Stimulated activated CD4-positive, alpha-beta T cell treated with anti-CD3 and anti-CD28 coated beads, Interleukin-4, amount 100 ng/mL, for 4 hours (primary cell): ENCODE data around the gene ENDOG.

Experiments
- DNase-seq, 2 experiments: peaks; one replicate each; pipeline ENCODE4 v3.0.0-alpha.2; 2020

ENDOG gene

DNA sequence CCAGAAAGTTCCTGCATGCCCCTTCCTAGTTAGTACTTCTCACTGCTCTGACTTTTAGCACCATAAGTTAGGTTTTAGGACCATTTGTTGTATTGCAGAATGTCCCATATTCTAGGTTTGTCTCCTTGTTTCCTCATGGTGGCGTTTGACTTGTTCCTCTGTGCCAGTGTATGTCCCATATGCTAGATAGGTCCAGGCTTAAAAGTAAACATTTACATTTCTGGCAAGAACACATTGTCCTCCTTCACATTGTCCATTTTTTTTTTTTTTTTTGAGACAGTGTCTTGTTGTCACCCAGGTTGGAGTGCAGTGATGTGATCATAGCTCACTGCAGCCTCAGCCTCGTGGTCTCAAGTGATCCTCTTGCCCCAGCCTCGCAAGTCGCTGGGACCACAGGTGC, 15.8 kb upstream of the ENDOG start:
- DNase-seq: no peak

DNA sequence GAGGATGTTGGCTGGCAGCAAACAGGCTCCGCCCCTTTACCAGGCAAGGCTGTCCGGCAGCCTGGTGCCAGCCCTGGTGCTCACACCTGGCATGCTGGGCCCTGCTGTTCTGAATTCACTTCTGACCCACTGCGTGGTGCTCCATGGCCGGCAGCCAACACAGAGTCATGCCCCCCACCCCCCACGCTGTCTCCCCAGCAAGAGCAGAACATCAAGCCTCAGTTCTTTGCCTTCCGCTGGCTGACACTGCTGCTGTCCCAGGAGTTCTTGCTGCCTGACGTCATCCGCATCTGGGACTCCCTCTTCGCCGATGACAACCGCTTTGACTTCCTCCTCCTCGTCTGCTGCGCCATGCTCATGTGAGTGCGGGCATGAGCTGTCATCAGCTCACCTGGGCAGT, 12.6 kb upstream of the ENDOG start:
- DNase-seq: no peak

DNA sequence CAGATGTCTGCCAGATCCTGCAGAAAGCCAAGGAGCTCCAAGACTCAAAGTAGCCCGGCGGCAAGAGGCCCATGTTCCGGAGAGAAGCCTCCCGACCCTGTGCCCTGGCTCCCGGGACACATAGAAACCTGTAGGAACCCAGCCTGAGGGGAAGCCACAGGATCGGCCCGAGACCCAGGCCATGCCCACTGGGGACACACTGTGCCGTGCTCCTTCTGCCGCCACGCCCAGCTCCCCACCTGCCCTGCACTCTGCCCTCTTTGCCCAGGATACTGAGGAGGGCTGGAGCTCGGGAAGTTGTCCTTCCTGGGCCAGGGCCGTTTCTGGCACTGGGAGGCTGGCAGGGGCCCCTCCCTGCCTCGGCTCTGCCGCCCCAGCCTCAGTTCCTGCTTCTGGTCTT, 10.5 kb upstream of the ENDOG start:
- no peak for DNase-seq

DNA sequence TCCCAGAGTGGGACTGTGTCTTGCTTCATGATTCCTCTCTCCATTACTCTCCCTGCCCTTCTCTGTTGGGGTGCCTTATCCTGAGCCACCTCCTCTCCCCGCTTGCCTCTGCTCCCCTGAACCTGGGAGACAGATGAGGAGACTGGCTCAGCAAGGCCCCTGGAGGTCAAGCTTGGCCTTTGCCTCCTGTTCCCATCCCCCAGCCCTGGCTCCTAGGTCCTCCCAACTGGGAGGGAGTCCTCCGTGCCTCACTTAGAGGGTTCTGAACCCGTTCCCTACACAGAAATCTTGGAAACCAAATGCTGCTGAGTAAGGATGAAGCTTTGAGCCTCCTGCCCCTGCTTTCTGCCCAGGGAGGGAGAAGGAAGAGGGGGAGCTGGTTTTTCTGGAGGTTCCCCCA, 9.8 kb upstream of the ENDOG start:
- no peak for DNase-seq

DNA sequence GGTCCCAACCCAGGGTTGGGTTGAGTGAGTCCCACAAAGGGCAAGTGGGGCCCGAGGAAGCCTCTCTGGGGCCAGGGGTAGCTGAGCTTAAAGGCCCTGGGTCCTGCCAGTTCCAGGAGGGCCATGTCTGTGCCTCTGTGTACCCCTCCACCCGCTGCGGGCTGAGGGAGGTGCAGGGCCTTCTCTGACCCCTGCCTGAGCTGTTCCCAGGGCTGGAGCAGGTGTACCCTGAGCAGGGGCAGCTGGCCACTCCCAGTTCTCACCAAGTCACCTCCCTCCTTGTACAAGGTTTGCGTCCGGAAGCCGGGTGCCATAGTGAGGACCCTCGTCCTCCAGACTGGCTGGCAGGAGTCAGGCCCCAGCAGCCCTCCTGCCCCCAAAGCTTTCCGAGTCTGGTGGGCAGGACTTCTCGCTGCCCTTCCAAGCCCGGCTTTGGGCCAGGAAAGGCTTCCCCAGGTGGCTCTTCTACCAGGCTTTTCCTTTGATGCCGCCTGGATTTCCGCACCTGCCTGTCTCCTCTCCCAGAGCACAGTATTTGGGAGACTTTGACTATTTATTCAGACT, 9.2 kb upstream of the ENDOG start:
- DNase-seq: no peak

DNA sequence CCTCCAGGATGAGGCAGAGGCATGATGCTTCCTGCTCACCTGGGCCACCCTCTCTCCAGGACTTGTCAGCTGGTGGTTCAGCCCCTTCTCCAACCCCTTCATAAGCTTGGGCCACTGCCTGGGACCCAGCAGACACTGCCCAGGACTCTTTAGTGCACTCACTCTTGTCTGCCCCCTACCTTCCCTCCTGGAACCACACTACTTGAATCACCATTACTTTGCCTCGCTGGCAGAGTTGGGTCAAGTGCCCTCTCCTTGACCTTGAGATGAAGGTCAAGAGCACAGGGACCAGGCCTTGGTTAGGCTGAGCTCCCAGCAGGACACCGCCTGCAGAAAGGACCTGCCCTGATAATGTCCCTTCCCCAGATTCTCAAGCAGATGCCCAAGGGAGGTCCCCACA, 8.5 kb upstream of the ENDOG start:
- no peak for DNase-seq

DNA sequence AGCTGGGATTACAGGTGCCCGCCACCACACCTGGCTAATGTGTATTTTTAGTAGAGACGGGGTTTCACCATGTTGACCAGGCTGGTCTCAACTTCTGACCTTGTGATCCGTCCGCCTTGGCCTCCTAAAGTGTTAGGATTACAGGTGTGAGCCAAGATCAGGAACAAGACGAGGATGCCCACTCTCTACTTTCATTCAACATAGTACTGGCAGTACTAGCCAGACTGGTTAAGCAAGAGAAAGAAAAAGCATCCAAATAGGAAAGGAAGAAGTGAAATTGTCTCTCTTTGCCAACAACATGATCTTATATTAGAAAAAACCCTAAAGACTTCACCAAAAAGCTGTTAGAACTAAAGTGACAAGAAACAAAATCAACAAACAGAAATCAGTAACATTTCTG, 7.4 kb upstream of the ENDOG start:
- no peak for DNase-seq

DNA sequence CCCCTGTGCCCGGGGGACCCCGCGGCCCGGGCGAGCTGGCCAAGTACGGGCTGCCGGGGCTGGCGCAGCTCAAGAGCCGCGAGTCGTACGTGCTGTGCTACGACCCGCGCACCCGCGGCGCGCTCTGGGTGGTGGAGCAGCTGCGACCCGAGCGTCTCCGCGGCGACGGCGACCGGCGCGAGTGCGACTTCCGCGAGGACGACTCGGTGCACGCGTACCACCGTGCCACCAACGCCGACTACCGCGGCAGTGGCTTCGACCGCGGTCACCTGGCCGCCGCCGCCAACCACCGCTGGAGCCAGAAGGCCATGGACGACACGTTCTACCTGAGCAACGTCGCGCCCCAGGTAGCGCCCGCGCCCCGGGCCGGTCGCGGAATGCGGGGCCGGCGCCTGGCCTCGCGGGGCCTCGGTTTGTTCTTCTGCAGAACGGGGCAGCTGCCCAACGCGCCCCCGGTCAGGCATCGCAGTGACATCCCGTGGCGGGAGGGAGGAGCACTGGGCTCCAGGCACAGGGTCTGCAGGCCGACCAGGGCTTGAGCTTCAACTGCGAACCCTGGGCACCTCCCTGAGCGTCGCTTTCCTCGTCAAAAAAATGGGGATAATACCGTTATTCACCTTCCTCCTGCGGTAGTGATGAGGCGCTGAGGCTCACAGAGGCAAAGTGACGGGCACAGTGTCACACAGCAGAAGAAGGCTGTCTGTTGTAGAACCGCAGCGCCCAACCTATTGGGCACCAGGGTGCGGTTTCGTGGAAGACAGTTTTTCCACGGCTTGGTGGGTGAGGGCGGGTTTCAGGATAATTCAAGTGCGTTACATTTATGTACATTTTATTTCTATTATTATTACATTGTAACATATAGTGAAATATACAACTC, 777 bp downstream of the ENDOG start:
- DNase-seq: peak; percentile 30 to 44

DNA sequence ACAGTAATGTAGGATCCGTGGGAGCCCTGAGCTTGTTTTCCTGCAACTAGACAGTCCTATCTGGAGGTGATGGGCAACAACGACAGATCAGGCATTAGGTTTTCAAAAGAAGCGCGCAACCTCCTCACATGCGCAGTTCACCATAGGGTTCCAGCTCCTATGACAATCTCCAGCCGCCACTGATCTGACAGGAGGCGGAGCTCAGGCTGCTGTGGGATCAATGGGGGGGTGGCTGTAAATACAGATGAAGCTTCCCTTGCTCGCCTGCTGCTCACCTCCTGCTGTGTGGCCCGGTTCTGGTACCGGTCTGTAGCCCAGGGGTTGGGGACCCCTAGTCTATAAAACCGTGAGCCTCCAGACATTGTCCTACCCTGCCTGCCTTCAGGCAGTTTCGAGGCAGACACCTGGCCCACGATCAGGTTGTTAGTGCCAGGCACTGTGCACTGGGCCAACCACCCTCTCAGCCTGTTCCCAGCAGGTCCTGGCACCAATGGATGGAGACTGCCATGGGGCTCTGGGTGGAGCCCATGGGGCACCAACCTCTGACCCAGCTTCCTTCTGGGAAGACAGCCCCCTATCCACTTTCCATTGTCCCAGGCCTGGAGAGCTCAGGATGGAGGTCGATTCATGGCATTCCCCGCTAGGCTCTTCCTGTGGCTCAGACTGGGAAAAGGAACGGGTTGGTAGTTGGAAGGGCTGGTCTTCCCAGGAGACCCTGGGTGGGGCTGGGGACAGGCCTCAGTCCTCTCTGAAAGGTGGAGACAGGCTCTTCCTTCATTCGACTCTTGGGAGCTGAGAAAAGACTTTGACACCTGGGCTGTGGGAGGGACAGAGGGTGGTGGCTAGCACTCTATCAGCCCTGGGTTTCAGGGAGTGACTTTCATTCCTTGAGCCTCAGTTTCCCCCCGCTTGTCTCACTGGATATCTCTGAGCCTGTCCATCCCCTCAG, 1.7 kb downstream of the ENDOG start:
- no peak for DNase-seq

DNA sequence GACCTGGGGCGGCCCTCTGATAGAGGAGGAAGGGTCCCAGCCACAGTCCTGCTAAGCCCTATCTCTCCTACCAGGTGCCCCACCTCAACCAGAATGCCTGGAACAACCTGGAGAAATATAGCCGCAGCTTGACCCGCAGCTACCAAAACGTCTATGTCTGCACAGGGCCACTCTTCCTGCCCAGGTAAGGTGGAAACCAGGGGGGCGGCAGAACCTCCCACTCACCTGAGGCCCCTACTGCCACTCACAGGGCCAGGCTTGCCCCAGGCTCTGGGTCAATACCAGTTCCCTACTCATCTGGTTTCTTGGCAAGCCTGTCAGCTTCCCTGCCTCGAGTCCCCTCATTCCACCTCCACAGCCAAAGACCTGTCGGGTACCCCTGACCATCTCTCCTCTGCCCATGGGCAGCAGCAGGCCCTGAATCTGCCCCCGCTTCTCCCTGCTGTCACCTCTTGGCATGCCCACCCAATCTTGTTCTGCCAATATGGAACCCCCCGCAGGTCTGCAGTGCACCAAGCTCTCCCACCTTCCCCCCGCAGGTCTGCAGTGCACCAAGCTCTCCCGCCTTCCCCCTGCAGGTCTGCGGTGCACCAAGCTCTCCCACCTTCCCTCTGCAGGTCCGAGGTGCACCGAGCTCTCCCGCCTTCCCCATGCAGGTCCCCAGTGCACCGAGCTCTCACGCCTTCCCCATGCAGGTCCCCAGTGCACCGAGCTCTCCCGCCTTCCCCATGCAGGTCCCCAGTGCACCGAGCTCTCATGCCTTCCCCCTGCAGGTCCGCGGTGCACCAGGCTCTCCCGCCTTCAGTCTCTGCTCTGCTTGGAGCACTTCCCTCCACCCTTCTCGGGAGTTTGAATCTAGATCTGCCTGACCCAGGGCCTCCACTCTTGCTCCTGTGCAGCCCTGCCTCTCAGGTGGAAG, 2.6 kb downstream of the ENDOG start:
- DNase-seq: no peak

DNA sequence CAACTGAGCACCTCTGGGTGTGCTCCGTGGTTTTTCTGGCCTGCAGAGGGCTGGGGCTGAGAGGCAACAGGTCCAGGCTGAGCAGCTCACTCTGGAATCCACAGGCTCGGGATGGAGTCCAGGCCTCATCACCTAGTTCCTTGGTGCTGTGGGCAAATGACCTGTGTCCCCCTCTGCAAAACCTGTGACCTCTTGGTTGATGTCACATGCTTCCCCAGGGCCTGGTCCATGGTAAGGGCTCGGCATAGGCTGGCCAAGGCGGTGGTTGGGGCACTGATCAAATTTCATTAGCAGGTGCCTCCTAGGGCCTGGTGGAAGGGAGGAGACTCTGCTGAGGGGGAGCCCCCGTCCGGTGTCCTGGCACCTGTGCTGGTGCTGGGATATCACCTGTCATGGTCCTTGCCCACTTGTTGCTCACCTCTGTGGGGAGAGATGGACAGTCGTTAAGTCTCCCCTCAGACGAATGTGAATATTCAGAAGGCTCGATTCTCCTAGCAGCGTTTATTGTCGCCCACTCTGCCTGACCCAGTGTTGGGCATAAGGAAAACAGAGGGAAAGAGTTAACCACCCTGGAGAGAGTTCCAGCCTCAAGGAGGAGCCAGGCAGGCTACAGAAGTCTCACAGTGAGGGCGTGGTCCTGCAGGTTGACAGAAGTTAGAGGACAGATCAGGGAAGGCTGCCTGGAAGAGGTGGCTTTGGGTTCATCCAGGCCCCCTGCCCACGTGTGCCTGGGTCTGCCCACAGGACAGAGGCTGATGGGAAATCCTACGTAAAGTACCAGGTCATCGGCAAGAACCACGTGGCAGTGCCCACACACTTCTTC, 3.5 kb downstream of the ENDOG start:
- no peak for DNase-seq

DNA sequence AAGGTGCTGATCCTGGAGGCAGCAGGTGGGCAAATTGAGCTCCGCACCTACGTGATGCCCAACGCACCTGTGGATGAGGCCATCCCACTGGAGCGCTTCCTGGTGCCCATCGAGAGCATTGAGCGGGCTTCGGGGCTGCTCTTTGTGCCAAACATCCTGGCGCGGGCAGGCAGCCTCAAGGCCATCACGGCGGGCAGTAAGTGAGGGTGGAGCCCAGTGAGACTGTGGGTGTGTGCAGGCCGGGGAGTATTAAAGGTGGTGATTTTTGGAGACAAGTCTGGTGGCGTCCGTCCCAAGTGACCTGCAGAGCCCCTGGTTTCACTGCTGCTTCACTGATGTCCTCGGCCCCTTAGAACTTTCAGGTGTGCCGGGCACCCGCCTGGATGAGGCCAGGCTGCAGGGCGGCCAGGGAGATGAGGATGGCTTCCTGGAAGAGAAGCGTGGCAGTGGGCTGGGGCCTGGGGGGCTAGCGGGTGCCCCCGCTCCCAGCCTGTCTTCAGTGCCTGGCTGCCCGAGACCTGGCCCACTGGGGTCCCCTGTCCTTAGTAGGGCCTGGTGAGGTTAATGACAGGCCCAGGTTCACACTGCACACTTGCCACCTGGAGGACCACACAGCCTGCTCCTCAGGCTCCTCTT, 4.2 kb downstream of the ENDOG start:
- DNase-seq: no peak

DNA sequence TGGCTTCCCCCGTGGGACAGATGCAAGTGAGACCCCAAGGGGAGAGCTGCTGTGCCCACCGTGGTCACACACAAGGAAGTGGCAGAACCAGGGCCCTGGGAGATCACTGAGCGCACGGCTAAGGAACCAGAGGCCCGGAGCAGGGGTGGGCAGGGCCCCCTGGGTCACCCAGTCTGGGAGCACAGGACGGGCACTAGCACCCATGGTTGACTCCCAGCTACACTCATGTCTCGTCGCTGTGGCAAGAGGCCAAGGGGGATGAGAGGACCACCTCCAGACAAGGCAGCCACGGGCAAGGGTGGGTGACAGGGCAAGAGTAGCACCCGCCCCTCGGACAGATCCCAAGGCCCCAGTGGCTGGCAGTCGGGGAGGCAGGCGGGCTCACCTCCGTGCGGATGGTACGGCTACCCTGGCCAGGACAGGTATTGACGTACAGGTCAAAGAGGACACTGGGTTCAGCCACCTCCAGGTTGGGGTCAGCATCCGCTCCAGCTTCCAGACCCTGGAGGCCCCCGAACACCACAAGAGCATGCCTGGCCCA, 5.1 kb downstream of the ENDOG start:
- DNase-seq: no peak

DNA sequence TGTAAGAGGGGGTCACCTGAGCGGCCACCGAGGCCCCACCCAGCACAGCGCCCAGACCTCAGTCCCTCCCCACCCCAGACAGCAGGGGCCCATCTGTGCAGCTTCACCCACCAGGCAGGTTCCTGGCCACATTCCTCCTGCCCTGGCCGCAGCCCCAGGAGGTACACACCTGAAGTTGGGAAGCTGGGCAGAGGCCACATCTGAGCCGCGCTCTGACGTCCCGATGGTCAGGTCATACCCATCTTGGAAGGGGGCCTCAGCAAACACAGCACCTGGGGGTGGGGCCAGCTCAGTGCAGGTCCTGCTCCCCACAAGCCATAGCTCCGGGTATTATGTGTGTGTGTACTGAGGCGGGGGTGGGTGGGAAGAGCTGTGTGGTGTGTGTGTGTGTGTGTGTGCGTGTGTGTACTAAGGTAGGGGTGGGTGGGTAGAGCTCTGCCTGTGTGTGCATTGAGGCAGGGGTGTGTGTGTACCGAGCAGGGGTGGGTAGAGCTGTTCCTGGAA, 5.7 kb downstream of the ENDOG start:
- no peak for DNase-seq

DNA sequence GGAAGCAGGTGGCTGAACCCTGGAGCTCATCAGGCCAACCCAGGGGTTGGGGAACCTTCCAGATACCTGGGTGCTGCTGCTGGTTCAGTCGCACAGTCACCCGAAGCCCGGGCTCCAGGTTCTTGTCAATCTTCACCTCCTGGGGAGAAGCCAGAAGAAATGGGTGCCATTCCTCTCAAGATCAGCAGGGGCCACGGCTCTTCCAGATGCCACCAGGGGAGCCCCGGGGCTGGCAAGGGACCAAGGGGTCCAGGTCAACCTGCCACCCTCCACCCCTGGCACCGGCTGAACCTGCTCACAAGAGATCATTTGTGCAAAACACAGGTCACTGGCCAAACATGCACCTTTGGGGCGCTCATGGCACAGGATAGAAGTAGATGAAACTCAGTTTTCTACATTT, 6.6 kb downstream of the ENDOG start:
- no peak for DNase-seq

DNA sequence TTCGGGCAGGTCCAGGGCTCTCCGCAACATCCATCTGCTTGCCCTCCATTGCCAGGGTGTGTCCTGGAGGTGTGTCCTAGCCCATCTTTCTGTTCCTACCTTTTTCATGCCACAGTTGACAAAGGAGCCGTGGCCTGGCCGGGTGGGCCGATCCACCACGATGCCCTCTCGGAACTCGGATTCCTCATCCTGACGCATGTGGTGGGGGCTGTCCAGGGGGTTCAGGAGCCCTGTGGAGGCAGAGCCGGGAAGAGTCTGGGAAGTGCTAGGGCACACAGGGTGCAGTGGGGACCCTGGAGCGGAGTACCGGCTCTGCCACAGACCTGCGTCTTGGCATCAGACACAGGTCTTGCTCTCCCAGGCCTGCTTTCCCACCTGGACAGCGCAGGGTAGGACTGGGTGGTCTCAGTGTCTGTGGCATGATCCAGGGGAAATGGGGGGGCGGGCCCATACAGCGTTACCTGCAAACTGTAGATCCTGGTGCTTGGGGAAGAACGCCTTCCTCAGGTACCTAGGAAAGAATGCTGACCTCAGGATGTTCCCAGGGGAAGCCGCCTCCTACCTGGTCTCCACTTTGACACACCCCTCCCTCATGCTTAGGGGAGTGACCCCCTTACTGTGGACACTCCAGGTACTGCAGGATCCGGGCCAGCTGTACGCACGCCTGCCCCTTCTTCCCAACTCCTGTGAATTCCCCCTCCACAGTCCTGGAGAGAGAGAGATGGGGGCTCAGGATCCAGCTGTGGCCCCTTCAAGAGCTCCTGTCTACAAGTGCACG, 7.8 kb downstream of the ENDOG start:
- DNase-seq: no peak

DNA sequence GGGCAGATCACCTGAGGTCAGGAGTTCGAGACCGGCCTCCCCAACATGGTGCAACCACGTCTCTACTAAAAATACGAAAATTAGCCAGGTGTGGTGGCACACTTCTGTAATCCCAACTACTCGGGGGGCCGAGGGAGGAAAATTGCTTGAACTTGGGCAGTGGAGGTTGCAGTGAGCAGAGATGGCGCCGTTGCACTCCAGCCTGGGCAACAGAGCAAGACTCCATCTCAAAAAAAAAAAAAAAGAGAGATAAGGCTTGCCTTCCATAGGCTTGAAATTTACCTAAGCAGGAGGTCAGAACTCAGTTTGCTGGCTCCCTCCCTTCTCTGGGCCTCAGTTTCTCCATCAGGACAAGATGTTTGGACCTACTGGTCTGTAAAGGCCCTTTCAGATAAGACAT, 10.0 kb downstream of the ENDOG start:
- no peak for DNase-seq

DNA sequence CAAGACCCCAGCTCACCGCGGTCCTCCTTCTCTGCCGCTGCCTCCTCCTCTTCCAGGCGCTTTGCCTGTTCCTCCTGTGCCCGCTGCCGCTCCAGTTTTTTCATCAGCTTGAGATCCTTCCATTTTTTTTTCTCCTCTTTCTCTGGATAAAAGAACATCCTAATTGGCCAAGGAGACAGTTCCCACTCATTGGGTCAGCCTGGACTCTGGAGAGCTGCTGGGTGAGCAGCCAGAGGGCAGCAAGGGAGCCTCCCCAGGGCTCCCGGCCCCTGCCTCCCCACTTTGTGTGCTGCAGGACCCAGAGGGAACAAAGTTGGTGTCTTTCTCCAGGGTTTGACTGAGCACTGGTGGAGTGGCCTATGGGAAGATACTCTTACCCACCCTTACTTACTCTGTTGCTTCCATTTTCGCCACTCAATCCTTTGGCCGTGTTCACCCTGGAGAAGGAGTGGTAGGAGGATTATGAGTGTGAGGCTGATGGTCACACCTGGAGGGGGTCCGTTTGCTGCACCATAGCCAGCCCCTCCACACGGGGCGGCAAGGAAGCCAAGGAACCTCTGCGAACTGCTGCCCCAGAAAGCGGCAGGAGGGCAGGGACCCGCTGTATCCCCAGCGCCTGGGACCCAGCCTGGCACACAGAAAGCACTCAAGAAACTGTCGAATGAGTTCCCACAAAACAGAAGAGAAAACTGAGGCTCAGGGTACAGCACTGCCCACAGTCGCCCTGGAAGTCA, 10.6 kb downstream of the ENDOG start:
- DNase-seq: no peak
